ENCODE results near the gene TECPR1.

DNA sequence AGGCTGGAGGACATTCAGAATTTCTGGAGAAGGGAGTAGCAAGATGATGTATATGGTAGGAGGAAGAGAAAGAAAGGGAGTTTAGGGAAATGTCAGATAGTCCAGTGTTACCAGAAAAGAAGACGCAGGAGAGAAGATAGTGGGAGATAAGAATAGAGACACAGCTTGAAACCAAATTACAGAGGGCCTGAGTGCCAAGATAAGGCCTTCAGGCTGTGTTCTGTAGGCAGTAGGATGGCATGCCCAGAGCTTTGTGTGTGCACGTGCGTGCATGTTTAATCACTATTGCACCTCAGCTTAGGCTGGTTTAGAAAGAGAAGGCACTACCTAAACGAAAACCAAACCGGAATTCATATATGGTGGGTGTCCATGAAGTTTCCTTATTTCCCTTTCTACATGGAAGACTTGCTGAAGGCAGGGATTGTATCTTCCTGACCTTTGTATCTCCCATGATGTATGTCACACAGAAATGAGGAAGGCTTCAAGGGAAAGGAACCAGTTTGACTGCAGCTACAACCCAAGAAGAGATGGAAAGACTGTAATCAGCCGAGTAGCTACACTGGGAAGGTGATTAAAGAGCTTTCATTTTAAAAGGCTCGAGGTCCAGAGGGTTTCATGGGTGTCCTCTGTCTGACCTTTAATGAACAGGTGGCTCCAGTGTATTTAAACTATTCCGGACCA lies 76.6 kb downstream of the TECPR1 start:
- TF ChIP-seq ZNF317 (CRISPR knock-in tag; IDR thresholded peaks at IDR 0.05; ENCODE audit: borderline replicate concordance, low read depth) (no peak), CREM (CRISPR knock-in tag; IDR thresholded peaks at IDR 0.05) (no peak), ETV6 (CRISPR knock-in tag; IDR thresholded peaks at IDR 0.05) (no peak), ZNF232 (CRISPR knock-in tag; IDR thresholded peaks at IDR 0.05) (no peak), SOX15 (CRISPR knock-in tag; IDR thresholded peaks at IDR 0.05) (no peak), ESRRA (CRISPR knock-in tag; IDR thresholded peaks at IDR 0.05; ENCODE audit: borderline replicate concordance) (no peak)
- TF ChIP-seq, protein P1, sequence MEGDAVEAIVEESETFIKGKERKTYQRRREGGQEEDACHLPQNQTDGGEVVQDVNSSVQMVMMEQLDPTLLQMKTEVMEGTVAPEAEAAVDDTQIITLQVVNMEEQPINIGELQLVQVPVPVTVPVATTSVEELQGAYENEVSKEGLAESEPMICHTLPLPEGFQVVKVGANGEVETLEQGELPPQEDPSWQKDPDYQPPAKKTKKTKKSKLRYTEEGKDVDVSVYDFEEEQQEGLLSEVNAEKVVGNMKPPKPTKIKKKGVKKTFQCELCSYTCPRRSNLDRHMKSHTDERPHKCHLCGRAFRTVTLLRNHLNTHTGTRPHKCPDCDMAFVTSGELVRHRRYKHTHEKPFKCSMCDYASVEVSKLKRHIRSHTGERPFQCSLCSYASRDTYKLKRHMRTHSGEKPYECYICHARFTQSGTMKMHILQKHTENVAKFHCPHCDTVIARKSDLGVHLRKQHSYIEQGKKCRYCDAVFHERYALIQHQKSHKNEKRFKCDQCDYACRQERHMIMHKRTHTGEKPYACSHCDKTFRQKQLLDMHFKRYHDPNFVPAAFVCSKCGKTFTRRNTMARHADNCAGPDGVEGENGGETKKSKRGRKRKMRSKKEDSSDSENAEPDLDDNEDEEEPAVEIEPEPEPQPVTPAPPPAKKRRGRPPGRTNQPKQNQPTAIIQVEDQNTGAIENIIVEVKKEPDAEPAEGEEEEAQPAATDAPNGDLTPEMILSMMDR (IDR thresholded peaks at IDR 0.05), result no peak
- TF ChIP-seq, protein P2, sequence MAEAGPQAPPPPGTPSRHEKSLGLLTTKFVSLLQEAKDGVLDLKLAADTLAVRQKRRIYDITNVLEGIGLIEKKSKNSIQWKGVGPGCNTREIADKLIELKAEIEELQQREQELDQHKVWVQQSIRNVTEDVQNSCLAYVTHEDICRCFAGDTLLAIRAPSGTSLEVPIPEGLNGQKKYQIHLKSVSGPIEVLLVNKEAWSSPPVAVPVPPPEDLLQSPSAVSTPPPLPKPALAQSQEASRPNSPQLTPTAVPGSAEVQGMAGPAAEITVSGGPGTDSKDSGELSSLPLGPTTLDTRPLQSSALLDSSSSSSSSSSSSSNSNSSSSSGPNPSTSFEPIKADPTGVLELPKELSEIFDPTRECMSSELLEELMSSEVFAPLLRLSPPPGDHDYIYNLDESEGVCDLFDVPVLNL (CRISPR knock-in tag; IDR thresholded peaks at IDR 0.05; ENCODE audit: borderline replicate concordance, low read depth), result no peak
- TF ChIP-seq, protein P3, sequence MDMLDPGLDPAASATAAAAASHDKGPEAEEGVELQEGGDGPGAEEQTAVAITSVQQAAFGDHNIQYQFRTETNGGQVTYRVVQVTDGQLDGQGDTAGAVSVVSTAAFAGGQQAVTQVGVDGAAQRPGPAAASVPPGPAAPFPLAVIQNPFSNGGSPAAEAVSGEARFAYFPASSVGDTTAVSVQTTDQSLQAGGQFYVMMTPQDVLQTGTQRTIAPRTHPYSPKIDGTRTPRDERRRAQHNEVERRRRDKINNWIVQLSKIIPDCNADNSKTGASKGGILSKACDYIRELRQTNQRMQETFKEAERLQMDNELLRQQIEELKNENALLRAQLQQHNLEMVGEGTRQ (CRISPR knock-in tag; IDR thresholded peaks at IDR 0.05), result no peak
- TF ChIP-seq, protein P4, sequence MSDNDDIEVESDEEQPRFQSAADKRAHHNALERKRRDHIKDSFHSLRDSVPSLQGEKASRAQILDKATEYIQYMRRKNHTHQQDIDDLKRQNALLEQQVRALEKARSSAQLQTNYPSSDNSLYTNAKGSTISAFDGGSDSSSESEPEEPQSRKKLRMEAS (CRISPR knock-in tag; IDR thresholded peaks at IDR 0.05), result no peak
